ENCODE results near the gene SLAIN2.

SLAIN2 gene

DNA sequence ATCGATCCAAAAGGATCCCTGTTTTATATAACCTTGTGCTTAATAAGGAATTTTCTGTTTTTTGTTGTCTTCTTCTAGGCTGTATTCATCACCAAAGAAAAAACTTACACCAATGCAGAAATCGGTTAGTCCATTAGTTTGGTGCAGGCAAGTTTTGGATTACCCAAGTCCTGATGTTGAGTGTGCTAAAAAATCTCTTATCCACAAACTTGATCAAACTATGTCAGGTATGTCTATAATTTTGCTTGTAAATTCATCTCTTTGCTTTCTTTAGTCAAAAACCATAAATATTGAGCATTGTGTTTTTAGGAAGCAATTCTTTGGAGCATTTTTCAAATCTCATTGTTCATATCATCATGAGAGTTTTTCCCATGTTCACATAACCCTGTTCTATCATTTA, 28.4 kb downstream of the SLAIN2 start:
- DNase-seq (ENCODE audit: low read depth, low spot score): no peak

DNA sequence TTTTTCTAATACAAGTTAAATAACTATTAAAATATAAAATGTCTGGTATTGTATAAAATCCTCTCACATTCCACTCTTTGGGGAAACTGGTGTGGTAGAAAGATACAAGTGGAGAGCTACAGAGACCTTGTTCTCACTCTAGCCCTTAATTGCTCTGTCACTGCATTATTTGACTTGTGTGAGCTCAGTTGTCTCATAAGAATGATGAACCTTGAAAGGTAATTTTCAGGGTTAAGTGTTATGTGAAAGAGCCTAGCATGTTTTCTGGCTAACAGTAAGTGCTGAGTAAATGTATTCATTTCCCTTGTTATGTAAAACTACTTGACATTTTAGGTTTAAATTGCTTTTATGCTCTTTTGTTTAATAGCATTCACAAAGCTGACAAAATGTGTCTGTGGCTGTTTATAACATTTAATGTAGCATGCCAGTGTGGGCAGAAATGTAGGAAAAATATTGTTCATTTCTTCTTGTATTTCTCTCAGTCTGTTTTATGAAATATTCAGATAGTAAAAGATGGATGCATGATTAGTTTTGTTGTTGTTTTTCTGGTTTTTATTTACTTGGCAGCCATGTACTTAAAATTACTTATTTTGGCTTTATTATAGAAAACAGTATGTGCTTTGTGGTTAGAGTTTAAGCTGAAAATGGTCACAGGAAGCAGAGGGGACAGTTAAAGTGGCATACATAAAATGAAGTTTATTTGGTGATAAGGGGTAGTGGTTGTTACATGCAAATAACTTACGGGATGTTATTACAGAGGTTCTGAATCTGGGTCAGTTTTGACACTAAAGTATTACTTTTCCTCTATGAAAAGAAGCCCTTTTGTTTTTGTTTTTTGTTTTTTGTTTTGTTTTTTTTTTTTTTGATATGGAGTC, 29.2 kb downstream of the SLAIN2 start:
- no peak for DNase-seq (ENCODE audit: low read depth, low spot score)

DNA sequence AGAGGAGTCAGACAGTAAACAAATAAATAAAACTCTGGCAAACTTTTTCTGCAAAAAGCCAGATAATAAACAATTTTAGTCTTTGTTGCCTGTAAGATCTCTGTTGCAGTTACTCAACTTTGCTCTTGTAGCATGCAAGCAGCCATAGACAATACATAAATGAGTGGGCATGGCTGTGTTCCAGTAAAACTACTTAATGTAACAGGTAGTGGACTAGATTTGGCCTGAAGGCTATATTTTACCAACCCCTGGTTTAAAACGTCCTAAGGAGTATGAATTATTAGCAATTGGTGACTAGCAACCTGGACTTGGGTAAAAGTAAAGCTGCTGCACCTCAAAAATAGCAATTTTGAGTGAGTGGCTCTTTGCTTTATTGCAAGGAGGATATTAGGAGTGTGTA, 30.9 kb downstream of the SLAIN2 start:
- DNase-seq (ENCODE audit: low read depth, low spot score): no peak

DNA sequence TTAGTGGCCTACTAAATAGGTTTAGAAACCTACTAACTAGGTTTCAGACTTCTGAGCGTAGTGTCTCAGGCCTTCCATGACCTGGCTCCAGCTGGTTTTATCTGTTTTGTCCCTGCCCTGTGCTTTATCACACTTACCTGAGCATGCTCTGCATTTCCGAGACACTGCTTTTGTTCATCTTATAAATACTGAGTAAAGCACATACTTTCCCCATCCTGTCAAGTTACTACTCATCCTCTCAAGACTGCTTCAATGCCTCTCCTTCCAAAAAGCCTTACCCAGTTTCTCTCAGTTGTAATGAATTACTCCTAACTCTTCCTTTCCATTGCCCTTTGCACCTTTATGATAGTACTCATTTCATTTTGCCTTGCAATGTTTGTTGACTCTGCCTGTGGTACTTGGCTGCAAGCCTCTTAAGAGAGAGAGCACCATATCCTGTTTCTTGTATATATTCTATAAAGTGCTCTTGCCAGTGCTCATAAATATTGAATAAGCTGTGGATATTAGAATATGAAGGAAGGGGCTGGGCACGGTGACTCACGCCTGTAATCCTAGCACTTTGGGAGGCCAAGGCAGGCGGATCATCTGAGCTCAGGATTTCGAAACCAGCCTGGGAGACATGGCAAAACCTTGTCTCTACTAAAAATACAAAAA, 34.4 kb downstream of the SLAIN2 start:
- no peak for DNase-seq (ENCODE audit: low read depth, low spot score)

DNA sequence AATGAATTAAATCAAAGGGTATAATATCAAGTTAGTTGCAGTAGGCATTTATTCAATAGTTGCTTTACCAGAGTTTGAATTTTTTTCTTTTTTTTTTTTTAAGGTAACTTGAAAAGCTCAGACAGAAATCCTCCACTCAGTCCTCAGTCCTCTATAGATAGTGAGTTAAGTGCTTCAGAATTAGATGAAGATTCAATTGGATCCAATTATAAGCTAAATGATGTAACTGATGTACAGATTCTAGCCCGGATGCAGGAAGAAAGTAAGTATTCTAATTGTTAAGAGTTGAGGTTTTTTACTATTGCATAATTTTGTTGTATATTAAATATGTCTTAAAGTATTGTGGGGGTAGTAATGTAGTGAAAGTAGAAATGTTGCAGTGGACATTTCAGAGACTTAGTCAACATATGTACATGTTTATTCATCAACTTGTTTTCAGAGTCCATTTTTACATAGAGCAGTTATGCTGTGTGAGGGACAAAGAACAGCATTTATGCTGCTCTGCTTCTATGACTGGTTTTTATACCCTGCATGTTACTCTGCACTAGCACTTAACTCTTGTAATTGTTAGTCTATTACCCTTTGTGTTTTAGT, 38.4 kb downstream of the SLAIN2 start:
- no peak for DNase-seq (ENCODE audit: low read depth, low spot score)

DNA sequence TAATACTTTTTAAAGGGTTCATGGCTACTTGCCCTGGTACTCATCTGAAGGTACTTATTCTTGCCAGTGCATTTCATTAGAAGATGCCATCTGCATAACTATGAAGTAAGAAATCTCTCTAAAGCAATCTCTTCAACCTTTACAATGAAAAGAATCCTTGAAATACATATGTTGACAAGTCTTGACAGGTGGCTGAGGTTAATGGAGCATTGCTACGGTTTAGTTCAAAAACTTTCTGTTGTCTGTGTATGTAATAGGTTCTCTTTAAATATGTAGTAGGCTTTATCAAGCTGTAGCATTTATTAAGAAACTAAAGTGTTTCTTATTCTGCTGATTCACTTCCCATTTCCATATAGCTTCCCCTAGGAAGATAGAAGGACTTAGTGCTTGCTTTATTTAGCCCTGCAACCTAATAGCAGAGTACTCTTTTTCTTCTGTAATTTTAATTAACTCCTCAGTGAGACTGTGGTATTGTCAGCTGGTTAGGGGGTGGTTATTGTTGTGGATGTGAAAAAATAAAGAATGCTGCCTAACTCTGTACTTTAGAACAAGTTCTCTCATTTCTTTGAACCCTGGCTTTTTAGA, 39.3 kb downstream of the SLAIN2 start:
- no peak for DNase-seq (ENCODE audit: low read depth, low spot score)

DNA sequence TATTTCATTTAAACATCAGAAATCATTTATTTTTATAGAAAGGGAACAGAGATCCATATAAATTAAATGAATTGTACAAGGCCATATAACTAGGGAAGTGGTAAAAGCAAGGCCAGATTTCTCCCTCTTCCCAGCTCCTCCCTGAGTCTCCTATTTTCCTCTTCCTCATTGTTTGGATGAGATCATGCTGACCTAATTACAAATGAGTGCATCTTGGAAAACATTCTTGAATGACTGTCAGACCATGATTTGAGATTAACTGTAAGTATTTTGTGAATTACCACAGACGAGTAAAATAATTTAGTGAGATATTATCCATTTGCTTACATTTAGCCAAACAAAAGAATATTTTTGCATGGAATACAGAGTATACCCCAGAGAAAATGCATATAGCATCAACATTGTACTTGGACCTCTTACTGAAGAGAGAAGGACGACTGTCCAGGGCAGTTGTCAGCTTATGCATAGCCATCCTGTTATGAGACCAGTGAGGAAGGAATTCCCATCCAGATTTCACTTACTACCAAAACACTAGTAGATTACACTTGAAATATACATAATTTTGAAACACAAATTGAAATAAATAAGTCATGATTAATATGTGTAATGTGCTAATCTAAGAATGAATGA, 47.3 kb downstream of the SLAIN2 start:
- no peak for DNase-seq (ENCODE audit: low read depth, low spot score)

DNA sequence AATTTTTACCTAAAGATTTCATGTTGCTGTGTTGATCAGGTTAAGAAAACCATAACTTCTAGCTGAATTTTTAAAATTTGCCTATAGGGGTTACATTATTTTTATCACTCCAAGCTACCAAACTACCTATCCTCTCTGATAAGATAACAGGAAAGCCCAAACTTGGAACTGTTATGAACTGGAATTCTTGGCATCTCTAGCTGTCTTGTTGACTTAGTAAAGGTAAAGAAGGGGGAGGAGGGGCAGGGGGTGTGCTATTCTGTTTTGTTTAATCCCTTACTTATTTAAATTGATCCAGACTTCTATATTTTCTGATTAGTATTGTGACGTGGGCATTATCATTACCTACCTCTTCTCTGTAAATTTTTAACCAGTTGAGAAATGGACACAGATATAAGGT, 54.7 kb downstream of the SLAIN2 start:
- DNase-seq (ENCODE audit: low read depth, low spot score): no peak

DNA sequence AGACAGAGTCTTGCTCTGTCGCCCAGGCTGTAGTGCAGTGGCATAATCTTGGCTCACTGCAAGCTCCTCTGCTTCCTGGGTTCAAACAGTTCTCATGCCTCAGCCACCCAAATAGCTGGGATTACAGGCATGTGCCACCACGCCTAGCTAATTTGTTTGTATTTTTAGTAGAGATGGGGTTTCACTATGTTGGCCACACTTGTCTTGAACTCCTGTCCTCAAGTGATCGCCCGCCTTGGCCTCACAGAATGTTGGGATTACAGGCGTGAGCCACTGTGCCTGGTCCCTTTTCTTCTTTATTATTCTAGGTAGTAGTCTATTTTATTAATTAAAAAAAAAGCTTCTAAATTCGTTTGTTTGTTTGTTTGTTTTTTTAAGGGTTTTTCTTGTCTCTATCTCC, 59.1 kb downstream of the SLAIN2 start:
- DNase-seq (ENCODE audit: low read depth, low spot score): no peak

DNA sequence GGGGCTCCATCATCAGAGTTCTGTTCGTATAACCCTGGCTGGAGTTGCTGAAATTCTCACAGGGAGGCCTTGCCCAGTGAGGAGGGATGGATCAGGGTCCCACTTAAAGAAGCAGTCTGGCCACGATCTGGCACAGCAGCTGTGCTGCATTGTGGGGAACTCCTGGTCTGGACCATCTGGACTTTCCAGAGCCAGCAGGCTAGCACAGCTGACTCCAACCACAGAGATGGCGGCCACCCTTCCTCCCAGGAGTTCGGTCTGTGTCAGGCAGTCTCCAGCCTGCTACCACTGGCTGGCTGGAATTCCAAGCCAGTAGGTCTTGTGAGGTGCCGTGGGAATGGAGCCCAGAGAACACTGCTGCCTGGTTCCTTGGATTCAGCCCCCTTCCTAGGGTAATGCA, 62.0 kb downstream of the SLAIN2 start:
- no peak for DNase-seq (ENCODE audit: low read depth, low spot score)

DNA sequence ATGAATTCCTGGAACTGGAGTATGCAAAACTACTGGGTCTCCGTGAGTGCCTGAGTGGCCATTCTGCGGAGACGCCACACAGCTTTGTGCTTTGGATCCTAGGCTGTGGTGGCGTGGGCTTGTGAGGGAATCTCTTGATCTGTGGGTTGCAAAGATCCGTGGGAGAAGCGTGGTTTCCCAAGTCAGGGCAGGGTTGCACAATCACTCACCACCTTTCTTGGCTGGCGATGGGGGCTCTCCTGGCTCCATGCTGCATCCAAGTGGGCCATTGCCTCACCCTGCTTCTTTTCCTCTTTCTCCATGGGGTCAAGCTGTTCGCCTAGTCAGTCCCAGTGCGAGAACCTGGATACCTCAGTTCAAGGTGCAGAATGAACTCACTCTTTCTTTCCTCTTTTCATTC, 62.5 kb downstream of the SLAIN2 start:
- no peak for DNase-seq (ENCODE audit: low read depth, low spot score)

DNA sequence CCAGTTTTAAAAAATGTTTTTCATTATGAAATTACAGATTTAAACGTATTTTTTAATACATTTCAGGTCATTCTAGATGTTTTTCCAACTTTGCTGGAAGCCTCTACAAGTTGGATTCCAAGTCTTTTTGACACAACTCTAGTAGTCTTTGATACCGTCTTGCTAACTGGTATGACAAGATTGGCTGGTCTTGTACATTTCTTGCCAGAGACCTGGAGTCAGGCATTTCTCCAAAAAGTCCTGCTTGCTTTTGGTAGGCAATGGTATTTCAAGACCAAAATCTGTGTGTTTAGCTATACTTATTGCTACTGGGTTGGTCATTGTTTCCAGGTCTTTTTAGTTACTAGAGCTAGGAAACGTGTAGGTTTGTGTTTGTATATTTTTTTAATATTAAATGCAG, 64.6 kb downstream of the SLAIN2 start:
- no peak for DNase-seq (ENCODE audit: low read depth, low spot score)

DNA sequence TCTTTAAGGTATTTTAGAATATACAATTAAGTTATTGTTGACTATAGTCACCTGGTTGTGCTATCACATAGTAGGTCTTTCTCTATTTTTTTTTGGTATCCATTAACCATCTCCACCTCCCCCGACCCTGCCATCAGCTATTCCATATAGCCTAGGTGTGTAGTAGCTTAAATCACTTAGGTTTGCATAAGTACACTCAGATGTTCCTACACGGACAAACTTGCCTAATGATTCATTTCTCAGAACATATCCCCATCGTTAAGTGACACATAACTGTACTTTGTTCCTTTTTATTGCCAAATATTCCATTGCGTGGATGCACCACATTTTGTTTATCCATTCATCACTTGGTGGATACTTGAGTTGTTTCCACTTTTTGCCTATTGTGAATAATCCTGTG, 67.9 kb downstream of the SLAIN2 start:
- DNase-seq (ENCODE audit: low read depth, low spot score): no peak

DNA sequence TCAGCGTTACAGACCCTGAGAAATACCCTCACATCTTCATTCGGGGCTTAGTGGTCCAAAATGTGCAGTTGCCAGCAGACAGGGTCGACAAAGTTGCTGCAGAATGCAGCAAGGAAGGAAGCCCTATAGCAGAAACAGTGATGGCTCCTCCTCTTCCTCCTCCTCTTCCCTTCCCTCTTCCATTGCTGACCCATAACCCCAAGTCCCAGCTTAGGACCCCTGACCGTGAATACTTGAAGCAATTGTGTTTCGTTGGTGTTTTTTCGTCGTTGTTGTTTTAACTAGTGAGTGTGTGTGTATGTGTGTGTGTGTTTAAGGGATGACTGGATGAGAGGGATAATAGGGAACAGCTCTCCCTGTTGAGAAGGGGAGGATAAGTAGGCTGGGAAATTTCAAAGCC, 69.5 kb downstream of the SLAIN2 start:
- no peak for DNase-seq (ENCODE audit: low read depth, low spot score)

DNA sequence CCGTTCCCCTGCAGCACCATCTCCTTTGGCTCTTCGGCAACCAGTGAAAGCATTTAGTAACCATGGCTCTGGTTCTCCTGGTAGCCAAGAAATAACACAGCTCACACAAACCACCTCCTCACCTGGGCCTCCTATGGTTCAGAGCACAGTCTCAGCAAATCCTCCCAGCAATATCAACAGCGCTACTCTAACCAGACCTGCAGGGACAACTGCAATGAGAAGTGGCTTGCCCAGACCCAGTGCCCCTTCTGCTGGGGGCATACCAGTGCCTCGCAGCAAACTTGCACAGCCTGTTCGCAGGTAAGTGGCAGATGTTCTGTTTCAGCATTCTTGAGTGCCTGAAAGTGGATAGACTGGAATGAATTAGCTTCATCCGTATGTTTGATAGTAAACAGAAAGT, 78.8 kb downstream of the SLAIN2 start:
- no peak for DNase-seq (ENCODE audit: low read depth, low spot score)

DNA sequence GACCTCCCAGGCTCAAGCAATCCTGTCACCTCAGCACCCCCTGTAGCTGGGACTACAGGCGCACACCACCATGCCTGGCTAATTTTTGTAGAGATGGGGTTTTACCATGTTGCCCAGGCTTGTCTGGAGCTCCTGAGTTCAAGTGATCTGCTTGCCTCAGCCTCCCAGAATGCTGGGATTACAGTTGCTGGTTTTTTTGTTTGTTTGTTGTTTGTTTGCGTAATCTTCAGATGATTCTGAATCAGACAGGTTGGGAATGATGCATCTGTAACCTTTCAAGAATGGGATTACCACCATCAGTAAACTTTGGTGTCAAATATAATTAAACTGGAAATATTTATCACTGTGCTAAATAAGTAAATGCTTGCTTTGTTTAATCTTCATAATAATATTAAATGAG, 79.8 kb downstream of the SLAIN2 start:
- no peak for DNase-seq (ENCODE audit: low read depth, low spot score)

DNA sequence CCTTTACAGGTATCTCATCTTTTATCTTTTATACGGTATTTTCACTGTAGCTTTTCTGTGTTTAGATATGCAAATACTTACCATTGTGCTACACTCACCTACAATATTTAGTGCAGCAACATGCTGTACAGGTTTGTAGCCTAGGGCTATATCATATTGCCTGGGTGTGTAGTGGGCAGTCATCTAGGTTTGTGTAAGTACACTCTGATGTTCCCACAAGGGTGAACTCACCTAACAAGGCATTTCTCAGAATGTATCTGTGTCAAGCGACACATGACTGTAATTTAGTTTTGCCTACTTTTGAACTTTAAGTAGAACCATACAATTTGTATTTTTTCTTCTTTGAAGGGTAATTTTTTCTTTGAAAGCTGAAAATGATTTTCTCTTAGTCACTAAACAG, 87.6 kb downstream of the SLAIN2 start:
- DNase-seq (ENCODE audit: low read depth, low spot score): no peak

DNA sequence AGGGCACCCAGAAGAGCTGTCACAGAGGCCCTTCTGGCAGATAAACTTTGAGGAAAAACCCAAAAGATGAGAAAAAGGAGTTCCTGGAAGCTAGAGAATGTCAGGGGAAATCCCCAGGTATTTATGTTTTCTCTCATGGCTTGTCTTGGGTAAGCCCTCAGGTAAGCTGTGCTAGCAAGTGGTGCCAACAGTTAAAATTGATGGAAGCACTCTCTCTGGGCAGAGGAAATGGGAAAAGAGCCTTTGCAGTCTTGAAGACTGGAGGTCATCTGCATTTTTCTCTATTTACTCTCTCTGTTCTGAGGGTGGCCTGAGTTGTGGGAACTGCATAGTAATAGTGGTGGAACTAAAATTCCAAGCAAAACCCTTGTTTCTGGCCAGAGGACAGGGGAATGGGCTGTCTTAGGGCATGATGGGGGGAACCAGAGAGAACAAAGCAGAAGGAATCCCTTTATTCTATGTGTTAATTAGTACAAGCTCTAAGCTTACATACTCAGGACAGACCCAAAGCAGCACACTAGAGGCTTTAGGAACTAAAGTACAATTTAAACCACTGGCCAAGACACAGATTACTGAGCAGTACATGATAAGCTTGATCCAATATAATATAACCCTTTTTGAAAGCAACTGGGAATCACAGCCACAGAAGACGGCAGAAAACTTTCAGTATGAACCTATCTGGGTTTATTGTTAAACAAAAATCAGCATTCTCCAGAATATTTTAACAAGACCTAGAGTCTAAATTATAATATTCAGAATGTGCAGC, 88.6 kb downstream of the SLAIN2 start:
- DNase-seq (ENCODE audit: low read depth, low spot score): no peak

DNA sequence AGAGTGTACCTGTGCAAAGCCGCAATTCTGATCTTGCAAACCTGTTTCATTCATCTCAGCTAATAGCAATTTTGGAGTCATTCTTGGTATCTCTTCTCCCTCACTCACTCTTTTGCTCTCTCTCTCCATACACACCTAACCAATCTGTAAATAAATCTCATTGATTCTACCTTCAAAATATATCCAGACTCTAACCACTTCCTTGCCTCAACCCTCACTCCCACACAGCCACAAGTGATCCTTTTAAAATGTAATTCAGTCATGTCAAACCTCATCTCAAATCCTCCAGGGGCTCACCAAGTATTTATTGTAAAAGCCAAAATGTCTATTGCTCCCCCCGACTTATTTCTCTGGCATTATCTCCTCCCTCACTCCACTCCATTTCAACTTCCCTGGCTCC, 90.1 kb downstream of the SLAIN2 start:
- DNase-seq (ENCODE audit: low read depth, low spot score): no peak

DNA sequence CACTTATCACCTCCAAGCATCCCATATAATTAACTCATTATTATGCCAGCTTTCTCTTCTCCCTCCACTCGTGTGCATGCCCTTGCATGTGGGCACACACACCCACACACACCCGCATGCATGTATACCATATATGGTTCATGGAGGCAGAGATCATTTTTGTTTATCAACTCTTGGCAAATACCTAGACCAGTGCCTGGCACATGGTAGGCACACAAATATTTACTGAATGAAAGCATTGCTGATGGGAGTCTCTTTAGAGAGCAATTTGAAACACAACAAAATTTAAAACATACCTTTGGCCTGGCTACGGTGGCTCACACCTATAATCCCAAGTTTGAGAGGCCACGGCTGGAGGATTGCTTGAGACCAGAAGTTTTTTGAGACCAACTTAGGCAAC, 90.7 kb downstream of the SLAIN2 start:
- no peak for DNase-seq (ENCODE audit: low read depth, low spot score)

DNA sequence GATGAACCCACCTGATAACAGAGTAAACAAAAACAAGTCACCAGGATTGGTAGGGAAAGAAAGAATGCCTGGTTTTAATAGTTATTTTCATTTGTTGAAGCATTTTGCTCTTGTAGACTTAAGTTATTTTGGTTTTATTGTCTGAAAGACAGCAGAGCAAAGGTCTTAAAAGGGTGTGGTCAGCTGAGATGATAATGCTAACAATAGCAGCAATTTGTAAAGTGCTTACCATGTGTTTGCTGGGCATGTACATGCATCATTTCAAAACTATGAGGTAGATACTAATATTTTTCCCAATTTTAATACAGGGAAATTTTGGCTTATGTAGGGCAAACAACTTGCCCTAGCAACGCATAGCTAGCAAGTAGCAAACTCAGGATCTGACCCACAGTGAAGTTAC, 95.0 kb downstream of the SLAIN2 start:
- DNase-seq (ENCODE audit: low read depth, low spot score): no peak
